HepG2 (cell line): ENCODE results near the gene FRMD4A. TPM values are rescaled to one million over a fixed set of nuclear protein-coding genes. Genes with fewer than 3 reads are reported as not detected.

Experiments used
- AGO2 ChIP-seq: fragments of 200-400 bp; formaldehyde crosslinking; optimal IDR thresholded peaks from 2 replicates; pipeline ENCODE3; 2017; ENCODE audit warnings: mild to moderate bottlenecking, low read depth, low read length, moderate library complexity
- BCLAF1 ChIP-seq: fragments of 450-650 bp; IDR thresholded peaks from 2 replicates; pipeline ENCODE4 v1.6.1; 2017; ENCODE audit warnings: mild to moderate bottlenecking
- CHCHD3 ChIP-seq: sonication (generic); formaldehyde crosslinking; IDR thresholded peaks from 2 replicates; pipeline ENCODE4 v1.8.0; 2022; ENCODE audit warnings: mild to moderate bottlenecking, missing genetic modification reagents, moderate library complexity
- FLYWCH1 ChIP-seq: sonication (generic); formaldehyde crosslinking; IDR thresholded peaks from 2 replicates; pipeline ENCODE4 v1.8.1; 2023; ENCODE audit warnings: mild to moderate bottlenecking, missing genetic modification reagents
- MTF2 ChIP-seq: sonication (generic); formaldehyde crosslinking; IDR thresholded peaks from 2 replicates; pipeline ENCODE4 v1.5.0; 2020; ENCODE audit warnings: missing genetic modification reagents, borderline replicate concordance
- NFIB ChIP-seq: sonication (generic); formaldehyde crosslinking; IDR thresholded peaks from 2 replicates; pipeline ENCODE4 v1.9.0; 2021; ENCODE audit warnings: missing genetic modification reagents, mild to moderate bottlenecking, borderline replicate concordance
- NR0B2 ChIP-seq: sonication (generic); formaldehyde crosslinking; IDR thresholded peaks from 2 replicates; pipeline ENCODE4 v1.4.0; 2020; ENCODE audit warnings: mild to moderate bottlenecking, missing genetic modification reagents
- SOX13 ChIP-seq, 3 experiments: fragments of 450-650 bp in 1 of 3; sonication (generic) in 1 of 3; formaldehyde crosslinking in 1 of 3; IDR thresholded peaks in 2 of 3; conservative IDR thresholded peaks in 1 of 3; 2 replicates each; pipeline versions ENCODE4 v1.5.0 to v1.6.1; 2016 to 2020; ENCODE audit warnings: antibody characterized with exemption in 1 of 3, mild to moderate bottlenecking in 1 of 3, missing compliant biosample characterization in 1 of 3, missing genetic modification reagents in 1 of 3, moderate library complexity in 1 of 3
- TERF1 ChIP-seq: sonication (generic); formaldehyde crosslinking; IDR thresholded peaks from 2 replicates; pipeline ENCODE4 v1.8.0; 2022; ENCODE audit warnings: mild to moderate bottlenecking, missing genetic modification reagents, moderate library complexity
- ZNF331 ChIP-seq: sonication (generic); formaldehyde crosslinking; IDR thresholded peaks from 2 replicates; pipeline ENCODE4 v1.4.0; 2020; ENCODE audit warnings: missing genetic modification reagents
- ZNF564 ChIP-seq: sonication (generic); formaldehyde crosslinking; IDR thresholded peaks from 2 replicates; pipeline ENCODE4 v1.8.1; 2023; ENCODE audit warnings: mild to moderate bottlenecking, missing genetic modification reagents
- ZNF577 ChIP-seq: sonication (generic); formaldehyde crosslinking; IDR thresholded peaks from 2 replicates; pipeline ENCODE4 v1.4.0; 2020; ENCODE audit warnings: mild to moderate bottlenecking, low read depth, missing genetic modification reagents, borderline replicate concordance
- ZNF597 ChIP-seq: sonication (generic); formaldehyde crosslinking; IDR thresholded peaks from 2 replicates; pipeline ENCODE4 v1.5.0; 2020; ENCODE audit warnings: missing genetic modification reagents
- ZNF646 ChIP-seq: sonication (generic); formaldehyde crosslinking; IDR thresholded peaks from 2 replicates; pipeline ENCODE4 v1.9.0; 2021; ENCODE audit warnings: mild to moderate bottlenecking, missing genetic modification reagents
- ZNF883 ChIP-seq: sonication (generic); formaldehyde crosslinking; IDR thresholded peaks from 2 replicates; pipeline ENCODE4 v1.5.1; 2020; ENCODE audit warnings: mild to moderate bottlenecking, missing genetic modification reagents; ENCODE audit errors: not compliant biosample characterization
- polyA plus RNA-seq, 8 experiments: library from polyadenylated mRNA; depleted of rRNA in 3 of 8; stranded (reverse) in 7 of 8; unstranded in 1 of 8; fragments of >200 nt; fragmentation: Illumina TruSeq in 4 of 8; extraction: Trizol in 4 of 8; gene quantifications; 2 replicates each; pipeline versions ENCODE4 v1.2.1 to v1.2.3, GENCODE V29; 2011 to 2016; ENCODE audit warnings: low read depth in 4 of 8, missing spikeins in 1 of 8, mixed read lengths in 1 of 8; ENCODE audit not compliant: insufficient read depth in 1 of 8
- total RNA-seq, 5 experiments: library from RNA; depleted of rRNA; stranded (reverse); fragments of >200 nt; fragmentation: Illumina TruSeq; extraction: Trizol; gene quantifications; 2 replicates each; pipeline ENCODE4 v1.2.3, GENCODE V29; 2016; ENCODE audit warnings: low read depth in 1 of 5

Gene FRMD4A
- total and polyA plus RNA-seq, 2 of the 13 experiments (the other 11 are each of a cell fraction or from before 2014, with no cell fraction given), result 0.09 to 0.26 TPM

- TF ChIP-seq ZNF564 (0 out of 2 replicates have a peak, but pooled peaks have one; percentile 12), ZNF597 (CRISPR knock-in tag) (no peak), ZNF577 (CRISPR knock-in tag) (no peak), ZNF331 (CRISPR knock-in tag) (peak; percentile 48; the same call in 1 of the 2 replicates), TERF1 (no peak), NR0B2 (CRISPR knock-in tag) (no peak), ZNF646 (CRISPR knock-in tag) (no peak), NFIB (CRISPR knock-in tag) (no peak), AGO2 (no peak), CHCHD3 (CRISPR knock-in tag) (no peak), FLYWCH1 (CRISPR knock-in tag) (no peak), MTF2 (CRISPR knock-in tag) (no peak), SOX13 (IDR thresholded peaks at IDR 0.05) (no peak), SOX13 (CRISPR knock-in tag; conservative IDR thresholded peaks at IDR 0.05 in 1 of 2, IDR thresholded peaks at IDR 0.05 in 1 of 2) (peak in 1 of 2 experiments; percentile 73; a peak in 2 of 4 replicates), BCLAF1 (no peak), ZNF883 (CRISPR knock-in tag) (no peak)
These were observed 70.8 kb downstream of the FRMD4A start (continued) for GRCh38 chr10:14259696-14260566.
